Panc1 (cell line): ENCODE data around the gene MOV10L1. TPM values are rescaled to one million over a fixed set of nuclear protein-coding genes. Genes with fewer than 3 reads are reported as not detected.

Experiments
- ATAC-seq: fragments of 200-7000 bp; cut with Tn5 transposase; 2 replicates; pipeline ENCODE4 v1.9.1; 2020; ENCODE audit warnings: mild to moderate bottlenecking, moderate library complexity
- BruUV-seq: library from RNA; stranded (reverse); fragments of 400-500 nt; replicated peaks from 2 replicates; lab custom pipeline; 2021; lab: Mats Ljungman, UMichigan
- CTCF ChIA-PET: fragments of 300-600 bp; sonication (Branson Sonifier 250); formaldehyde crosslinking; loops from one replicate; lab custom pipeline; 2022; ENCODE audit warnings: antibody characterized with exemption; lab: Charles Lee
- POLR2A ChIA-PET: fragments of 300-600 bp; sonication (Branson Sonifier 250); formaldehyde crosslinking; loops from one replicate; lab custom pipeline; 2022; ENCODE audit warnings: antibody characterized with exemption; lab: Charles Lee
- DNase-seq: peaks from one replicate; pipeline ENCODE4 v3.0.0-alpha.2; 2010; ENCODE audit warnings: low read depth, low spot score
- H3K27ac ChIP-seq: 2 replicates; pipeline ENCODE4 v1.5.1; 2011; ENCODE audit warnings: mild to moderate bottlenecking, low read length, inconsistent platforms
- H3K27me3 ChIP-seq: fragments of 200-500 bp; sonication (Bioruptor generic); 2 replicates; pipeline ENCODE4 v1.6.0; 2014; ENCODE audit warnings: low read length, inconsistent platforms; ENCODE audit not compliant: control insufficient read depth, insufficient read depth
- H3K36me3 ChIP-seq: fragments of 200-500 bp; sonication (Bioruptor generic); 2 replicates; pipeline ENCODE4 v1.5.1; 2014; ENCODE audit warnings: inconsistent platforms, mild to moderate bottlenecking, low read length, moderate library complexity; ENCODE audit not compliant: control insufficient read depth, insufficient read depth
- H3K4me1 ChIP-seq: 2 replicates; pipeline ENCODE4 v1.5.1; 2011; ENCODE audit warnings: inconsistent platforms, mild to moderate bottlenecking, low read length, moderate library complexity; ENCODE audit not compliant: control insufficient read depth, insufficient read depth
- H3K4me3 ChIP-seq, 2 experiments: 2 replicates each; pipeline ENCODE4 v1.5.1; 2011 to 2012; ENCODE audit warnings: low read depth in 2 of 2, low read length in 2 of 2, mild to moderate bottlenecking in 2 of 2, inconsistent platforms in 1 of 2, moderate library complexity in 1 of 2
- H3K9me3 ChIP-seq: fragments of 200-500 bp; sonication (Bioruptor generic); 2 replicates; pipeline ENCODE4 v1.5.1; 2014; ENCODE audit warnings: low read depth, mild to moderate bottlenecking, inconsistent platforms, low read length, moderate library complexity; ENCODE audit not compliant: control insufficient read depth, insufficient read depth
- POLR2AphosphoS5 ChIP-seq: IDR thresholded peaks from 2 replicates; pipeline ENCODE4 v1.6.1; 2012; ENCODE audit warnings: mild to moderate bottlenecking, low read depth, low read length, moderate library complexity
- SIN3A ChIP-seq: IDR thresholded peaks from 2 replicates; pipeline ENCODE4 v1.6.1; 2012; ENCODE audit warnings: low read depth, mild to moderate bottlenecking, low read length, moderate library complexity, borderline replicate concordance; ENCODE audit not compliant: insufficient read depth
- TCF7L2 ChIP-seq: IDR thresholded peaks from 2 replicates; pipeline ENCODE4 v1.6.1; 2011; ENCODE audit warnings: mild to moderate bottlenecking, low read depth, low read length, inconsistent platforms
- in situ Hi-C: cut with HindIII; loops from 2 replicates; pipeline ENCODE4 v1.10.0; 2016; ENCODE audit warnings: low sequenced_read_pairs, low pct_unique_long_range_greater_than_20kb
- intact Hi-C: fragments of 100-400 bp; cut with micrococcal nuclease; formaldehyde crosslinking; loops from one replicate; pipeline ENCODE4 v1.10.0; 2022; ENCODE audit not compliant: unreplicated experiment
- total RNA-seq: library from RNA; stranded (reverse); gene quantifications from one replicate; pipeline ENCODE4 v1.2.1, GENCODE V29; 2021; ENCODE audit not compliant: unreplicated experiment
- TF ChIP-seq, protein P1 (sequence below), 2 experiments: IDR thresholded peaks; 2 replicates each; pipeline ENCODE4 v1.6.1; 2011 to 2012; ENCODE audit warnings: low read depth in 2 of 2, control low read depth in 1 of 2, low read length in 1 of 2, mild to moderate bottlenecking in 1 of 2, moderate library complexity in 1 of 2; ENCODE audit not compliant: insufficient read depth in 1 of 2
- TF ChIP-seq, protein P2 (sequence below): fragments of 450-650 bp; IDR thresholded peaks from 2 replicates; pipeline ENCODE4 v1.5.1; 2017; ENCODE audit warnings: mild to moderate bottlenecking

Gene MOV10L1
- total RNA-seq, 1 experiment from 2014 or later = 0.10 TPM

DNA sequence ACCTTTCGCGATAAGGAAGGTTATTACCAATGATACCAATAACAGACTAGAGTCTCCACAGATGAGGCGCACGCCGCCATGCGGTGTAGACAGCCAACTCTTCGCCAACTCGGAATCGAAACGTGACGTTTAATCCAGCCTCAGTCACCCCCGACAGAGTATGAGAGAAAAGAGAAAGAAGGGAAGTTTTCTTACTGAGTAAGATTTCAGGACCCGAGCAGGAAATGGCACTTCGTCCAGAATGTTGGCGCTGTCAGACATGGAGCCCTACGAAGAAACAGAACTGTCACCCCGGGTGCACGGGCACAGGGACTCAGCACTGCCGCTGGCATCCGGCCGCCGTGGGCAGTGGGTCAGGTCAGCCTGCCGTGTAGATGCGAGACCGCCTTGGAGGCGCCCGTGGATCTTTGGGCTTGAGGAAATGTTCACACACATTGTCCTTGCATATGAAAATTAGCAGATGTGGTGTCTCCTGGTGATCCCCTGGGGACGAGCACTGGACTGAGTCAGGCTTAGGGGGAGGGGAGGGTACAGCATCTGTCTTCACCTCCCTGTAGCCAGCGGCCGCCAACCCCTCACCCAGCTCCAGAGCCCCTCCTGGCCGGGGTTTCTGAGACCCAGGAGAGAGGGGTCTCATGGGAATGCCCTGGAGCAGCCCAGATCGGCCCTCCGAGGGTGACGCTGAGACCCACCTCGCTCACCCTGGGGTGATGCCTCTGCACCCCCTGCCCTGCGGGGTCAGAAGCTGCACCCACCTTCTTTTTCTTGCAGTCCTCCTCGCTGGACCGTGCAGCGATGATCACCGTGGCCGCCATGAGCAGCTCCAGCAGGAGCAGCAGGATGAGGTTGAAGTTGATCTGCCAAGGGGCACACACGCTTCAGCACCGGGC lies 12.9 kb upstream of the MOV10L1 start:
- no peak for DNase-seq
- Histone ChIP-seq H3K4me3 (no peak overlapping the region), H3K27ac (no peak overlapping the region), H3K36me3 (no peaks in the 10 kb centered on the region), H3K9me3 (no peaks in the 10 kb centered on the region), H3K27me3 (no peaks in the 10 kb centered on the region), H3K4me1 (no peaks in the 10 kb centered on the region)
- in situ Hi-C loops (no loop called here), intact Hi-C loops (no loop called here)
- BruUV-seq = no TSS peak
- ChIA-PET CTCF (no interaction called here), POLR2A (no interaction called here)
- no peak for ATAC-seq
- TF ChIP-seq SIN3A (no peak), POLR2AphosphoS5 (no peak), TCF7L2 (no peak)
- TF ChIP-seq, protein P1, sequence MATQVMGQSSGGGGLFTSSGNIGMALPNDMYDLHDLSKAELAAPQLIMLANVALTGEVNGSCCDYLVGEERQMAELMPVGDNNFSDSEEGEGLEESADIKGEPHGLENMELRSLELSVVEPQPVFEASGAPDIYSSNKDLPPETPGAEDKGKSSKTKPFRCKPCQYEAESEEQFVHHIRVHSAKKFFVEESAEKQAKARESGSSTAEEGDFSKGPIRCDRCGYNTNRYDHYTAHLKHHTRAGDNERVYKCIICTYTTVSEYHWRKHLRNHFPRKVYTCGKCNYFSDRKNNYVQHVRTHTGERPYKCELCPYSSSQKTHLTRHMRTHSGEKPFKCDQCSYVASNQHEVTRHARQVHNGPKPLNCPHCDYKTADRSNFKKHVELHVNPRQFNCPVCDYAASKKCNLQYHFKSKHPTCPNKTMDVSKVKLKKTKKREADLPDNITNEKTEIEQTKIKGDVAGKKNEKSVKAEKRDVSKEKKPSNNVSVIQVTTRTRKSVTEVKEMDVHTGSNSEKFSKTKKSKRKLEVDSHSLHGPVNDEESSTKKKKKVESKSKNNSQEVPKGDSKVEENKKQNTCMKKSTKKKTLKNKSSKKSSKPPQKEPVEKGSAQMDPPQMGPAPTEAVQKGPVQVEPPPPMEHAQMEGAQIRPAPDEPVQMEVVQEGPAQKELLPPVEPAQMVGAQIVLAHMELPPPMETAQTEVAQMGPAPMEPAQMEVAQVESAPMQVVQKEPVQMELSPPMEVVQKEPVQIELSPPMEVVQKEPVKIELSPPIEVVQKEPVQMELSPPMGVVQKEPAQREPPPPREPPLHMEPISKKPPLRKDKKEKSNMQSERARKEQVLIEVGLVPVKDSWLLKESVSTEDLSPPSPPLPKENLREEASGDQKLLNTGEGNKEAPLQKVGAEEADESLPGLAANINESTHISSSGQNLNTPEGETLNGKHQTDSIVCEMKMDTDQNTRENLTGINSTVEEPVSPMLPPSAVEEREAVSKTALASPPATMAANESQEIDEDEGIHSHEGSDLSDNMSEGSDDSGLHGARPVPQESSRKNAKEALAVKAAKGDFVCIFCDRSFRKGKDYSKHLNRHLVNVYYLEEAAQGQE (IDR thresholded peaks at IDR 0.05; ENCODE audit: insufficient read depth in 1 of 2, low read depth in 2 of 2, low read length in 1 of 2) = no peak
- TF ChIP-seq, protein P2, sequence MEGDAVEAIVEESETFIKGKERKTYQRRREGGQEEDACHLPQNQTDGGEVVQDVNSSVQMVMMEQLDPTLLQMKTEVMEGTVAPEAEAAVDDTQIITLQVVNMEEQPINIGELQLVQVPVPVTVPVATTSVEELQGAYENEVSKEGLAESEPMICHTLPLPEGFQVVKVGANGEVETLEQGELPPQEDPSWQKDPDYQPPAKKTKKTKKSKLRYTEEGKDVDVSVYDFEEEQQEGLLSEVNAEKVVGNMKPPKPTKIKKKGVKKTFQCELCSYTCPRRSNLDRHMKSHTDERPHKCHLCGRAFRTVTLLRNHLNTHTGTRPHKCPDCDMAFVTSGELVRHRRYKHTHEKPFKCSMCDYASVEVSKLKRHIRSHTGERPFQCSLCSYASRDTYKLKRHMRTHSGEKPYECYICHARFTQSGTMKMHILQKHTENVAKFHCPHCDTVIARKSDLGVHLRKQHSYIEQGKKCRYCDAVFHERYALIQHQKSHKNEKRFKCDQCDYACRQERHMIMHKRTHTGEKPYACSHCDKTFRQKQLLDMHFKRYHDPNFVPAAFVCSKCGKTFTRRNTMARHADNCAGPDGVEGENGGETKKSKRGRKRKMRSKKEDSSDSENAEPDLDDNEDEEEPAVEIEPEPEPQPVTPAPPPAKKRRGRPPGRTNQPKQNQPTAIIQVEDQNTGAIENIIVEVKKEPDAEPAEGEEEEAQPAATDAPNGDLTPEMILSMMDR = no peak

- intact Hi-C loops (no loop called here), in situ Hi-C loops (no loop called here)
- H3K4me1 ChIP-seq = no peaks in the 10 kb centered on the region
- no peaks in the 10 kb centered on the region for H3K36me3 ChIP-seq
- POLR2A ChIA-PET = no interaction called here
- no peak overlapping the region for H3K4me3 ChIP-seq
- BruUV-seq = no TSS peak
- H3K27ac ChIP-seq = no peak overlapping the region
- CTCF ChIA-PET = no interaction called here
- no peaks in the 10 kb centered on the region for H3K27me3 ChIP-seq
- TF ChIP-seq SIN3A (no peak), POLR2AphosphoS5 (no peak), TCF7L2 (no peak)
- TF ChIP-seq, protein P1 (IDR thresholded peaks at IDR 0.05; ENCODE audit: insufficient read depth in 1 of 2, low read depth in 2 of 2, low read length in 1 of 2) = no peak
- TF ChIP-seq, protein P2 = no peak
- no peaks in the 10 kb centered on the region for H3K9me3 ChIP-seq
- no peak for DNase-seq
- ATAC-seq = no peak
These were observed 11.6 kb upstream of the MOV10L1 start for GRCh38 chr22:50078246-50078645.
